ENCODE measurements around the gene TOP3B.

Gene TOP3B

GRCh38 chr22:21963286-21963685 is 19.3 kb downstream of the TOP3B start:
- DNase-seq (ENCODE audit: low spot score): no peak

DNA sequence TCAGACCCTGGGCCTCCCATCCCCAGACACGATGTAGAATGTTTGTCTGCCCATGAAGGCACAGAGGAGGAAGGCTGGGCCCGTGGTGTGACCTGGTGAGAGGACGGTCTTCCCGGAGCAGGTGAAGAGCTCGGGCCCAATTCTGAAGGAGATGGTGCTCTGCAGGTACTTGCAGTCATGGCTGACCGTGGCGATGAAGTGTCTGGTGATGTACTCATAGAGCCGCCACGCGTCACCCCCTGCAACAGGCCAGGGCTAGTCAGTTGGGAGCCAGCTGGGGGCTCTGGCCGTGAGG is 20.0 kb downstream of the TOP3B start:
- no peak for DNase-seq (ENCODE audit: low spot score)

DNA sequence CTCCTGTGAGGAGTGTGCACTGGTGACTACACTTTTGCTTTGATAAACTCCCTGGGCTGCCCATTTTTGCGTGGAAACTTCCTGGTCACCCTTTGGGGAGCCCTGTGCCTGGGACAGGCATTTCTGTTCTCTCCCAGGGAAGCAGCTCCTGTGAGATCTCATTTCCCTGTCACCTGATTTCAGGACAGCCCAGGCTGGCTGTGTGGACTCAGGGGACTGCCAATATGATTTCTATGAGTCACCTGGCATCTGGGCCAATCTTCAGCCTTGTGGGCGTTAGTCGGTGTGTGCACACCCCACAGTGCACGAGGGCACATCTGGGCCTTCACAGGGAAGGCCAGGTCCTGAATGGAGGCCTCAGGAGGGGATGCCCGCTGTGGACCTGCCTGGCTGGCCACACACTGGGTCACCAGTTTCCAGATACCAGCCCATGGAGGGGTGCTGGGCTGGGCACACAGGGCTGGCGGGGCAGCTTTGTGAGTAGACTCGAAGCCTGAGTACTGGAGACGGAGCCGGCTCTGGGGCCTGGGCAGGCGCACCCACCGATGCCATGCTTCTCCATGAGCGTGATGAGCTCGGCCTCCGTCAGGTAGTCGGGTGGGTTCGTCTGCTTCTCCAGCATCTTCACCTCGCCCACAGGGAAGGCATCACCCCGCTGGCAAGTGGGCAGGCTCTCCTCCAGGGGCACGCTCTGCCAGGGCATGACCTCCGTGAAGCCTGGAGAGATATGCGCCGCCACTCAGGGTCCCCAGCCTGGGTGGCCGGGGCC is 20.5 kb downstream of the TOP3B start:
- DNase-seq (ENCODE audit: low spot score): no peak

- no peak for DNase-seq (ENCODE audit: low spot score)
These were observed 21.3 kb downstream of the TOP3B start for GRCh38 chr22:21961127-21961867.

DNA sequence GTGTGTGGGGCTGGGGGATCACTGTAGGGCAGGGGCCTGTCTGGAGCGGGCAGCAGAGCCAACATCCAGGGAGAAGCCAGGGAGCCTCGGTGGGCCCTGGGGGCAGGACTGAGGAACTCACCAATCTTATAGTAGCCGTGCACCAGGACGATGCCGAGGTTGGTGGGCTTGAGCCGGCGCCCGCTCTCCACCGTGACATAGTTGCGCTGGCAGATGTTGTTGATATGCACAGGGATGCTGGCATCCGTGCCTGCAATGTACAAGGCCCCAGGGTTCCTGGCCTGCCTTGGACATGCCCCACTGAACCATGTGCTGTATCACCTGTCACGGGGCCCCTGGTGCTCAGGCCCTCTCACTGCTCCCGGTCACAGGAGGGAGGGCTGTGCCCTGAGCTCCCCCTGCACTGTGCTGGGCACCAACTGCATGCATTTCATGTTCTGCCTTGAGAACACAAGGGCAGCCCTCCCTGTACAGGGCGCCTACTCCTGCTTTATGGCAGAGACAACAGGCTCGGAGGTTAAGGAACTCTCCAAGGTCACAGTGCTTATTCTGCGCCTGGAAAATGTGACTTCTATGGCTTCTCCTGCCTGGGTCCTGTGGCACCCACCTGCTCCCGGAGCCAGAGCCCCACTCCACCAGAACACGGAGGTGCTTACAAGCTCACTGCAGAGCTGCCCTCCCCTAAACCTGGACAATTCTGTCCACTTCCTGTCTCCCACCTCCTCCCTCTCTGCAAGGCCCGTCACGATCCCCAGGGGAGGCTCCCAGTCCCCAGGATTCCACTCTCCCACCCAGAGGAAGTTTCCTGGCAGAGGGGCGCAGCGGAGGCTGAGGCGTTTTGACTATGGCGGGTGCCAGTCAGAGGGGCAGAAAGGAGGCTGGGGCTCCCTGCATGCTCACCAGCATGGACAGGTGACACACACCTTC is 22.1 kb downstream of the TOP3B start:
- no peak for DNase-seq (ENCODE audit: low spot score)

DNA sequence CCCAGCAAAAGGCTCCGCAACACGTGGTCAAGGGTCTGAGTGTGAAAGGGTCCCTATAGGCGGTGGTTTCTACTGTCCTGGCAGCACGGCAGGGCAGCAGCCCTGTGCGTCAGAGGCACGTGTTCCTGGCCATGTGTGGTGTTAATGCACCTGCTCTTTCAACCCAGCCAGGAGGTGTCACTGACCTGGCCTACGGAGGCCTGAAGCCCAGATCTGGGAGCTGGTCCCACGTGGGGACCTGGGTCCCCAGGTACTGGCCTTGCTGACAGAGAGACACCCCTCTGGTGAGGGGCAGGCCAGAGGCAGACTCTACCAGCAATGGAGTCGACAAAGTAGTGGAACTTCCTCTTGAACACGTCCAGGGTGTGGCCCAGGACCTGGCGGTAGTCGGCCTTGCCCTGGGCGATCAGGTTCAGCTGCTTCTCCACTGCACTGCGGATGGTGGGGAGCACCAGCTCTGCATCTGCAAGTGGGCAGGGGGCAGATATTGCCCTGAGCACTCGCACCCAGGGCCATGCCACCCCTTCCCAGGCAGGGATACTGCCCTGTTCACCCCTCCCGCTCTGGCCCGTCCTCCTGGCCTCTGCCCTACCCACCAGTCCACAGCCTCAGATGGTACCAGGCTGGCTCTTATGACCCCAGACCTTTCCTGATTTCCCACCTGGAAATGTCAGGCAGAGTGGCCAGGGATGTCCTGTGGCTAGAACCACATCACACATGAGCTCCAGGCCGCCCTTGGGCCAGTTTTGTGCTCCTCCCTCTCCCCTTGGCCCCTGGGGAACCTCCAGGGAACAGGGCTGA is 23.1 kb downstream of the TOP3B start:
- no peak for DNase-seq (ENCODE audit: low spot score)

- DNase-seq (ENCODE audit: low spot score): no peak
These were observed 24.0 kb downstream of the TOP3B start for GRCh38 chr22:21958360-21959273.

DNA sequence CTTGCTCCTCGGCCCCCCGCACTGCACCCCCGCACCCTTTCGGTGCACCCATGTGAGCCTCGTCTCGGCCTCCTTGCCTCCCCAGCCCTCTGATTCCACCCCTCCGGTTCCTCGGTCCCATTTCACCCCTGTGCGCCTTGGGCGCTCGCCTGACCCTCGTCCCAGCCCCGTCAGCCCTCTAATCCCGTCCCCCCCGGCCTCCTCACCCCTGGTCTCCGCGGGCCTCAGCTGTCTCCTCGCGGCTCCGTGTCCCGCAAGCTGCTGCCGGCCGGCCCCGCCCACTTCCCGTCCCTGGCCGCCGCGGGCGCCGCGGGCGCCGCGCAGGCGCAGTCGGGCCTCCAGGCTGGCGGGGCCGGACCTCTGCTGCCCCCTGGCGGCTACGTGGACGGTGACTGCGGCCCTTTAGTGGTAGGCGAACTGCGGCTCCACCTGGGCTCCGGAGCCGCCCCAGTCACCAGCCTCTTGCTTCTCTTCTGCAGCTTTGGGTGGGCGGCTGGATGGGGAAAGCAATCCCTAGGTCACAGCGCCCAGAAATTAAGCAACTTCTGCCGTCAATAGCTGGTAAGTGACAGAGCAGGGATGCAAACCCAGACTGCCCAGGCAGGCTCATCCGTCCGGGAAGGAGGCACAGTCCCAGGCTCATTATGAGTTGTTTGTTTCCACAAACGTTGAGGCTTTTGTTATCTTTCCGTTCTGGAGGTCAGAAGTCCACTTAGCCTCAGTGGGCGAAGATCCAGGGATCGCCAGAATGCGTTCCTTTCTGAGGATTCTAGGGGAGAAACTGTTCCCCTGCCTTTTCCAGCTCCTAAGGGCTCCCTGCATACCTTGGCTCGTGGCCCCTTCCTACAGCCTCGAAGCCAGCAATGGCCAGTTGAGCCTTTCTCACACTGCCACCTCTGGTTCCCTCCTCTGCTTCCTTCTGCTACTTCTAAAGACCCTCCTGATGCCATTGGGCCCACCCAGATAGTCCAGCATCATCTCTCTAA is 29.7 kb downstream of the TOP3B start, which contains the start of gene PPM1F:
PPM1F (minus strand) TSS at position 263 of the 986 bp plus-strand sequence. CDS start 6,800 bp downstream, outside the sequence.
- peak; percentile 95 for DNase-seq (ENCODE audit: low spot score)

DNA sequence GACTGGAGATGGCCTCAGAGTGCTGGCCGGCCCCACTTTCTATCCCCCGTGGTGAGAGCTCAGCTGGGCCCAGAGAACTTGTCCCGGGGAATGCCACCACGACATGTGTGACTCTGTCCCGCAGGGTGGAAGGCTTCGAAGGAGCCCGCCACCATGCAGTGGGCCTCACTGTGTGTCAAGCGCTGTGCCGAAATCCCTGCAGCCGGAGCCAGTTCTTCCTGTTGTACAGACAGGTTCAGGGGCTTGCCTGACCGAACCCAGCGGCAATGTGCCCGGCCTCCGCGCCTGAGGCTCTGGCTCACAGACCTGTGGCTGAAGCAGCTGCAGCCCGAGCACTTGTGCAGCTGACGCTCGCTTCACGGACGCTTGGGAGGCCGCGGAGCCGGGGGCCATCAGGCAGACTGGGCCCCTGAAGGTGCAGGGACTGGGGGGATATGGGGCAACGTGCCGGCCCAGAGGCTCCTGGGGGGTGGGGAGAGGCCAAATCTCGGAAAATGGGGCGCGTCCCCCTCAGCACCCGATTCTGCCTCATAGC is 30.6 kb downstream of the TOP3B start:
- DNase-seq (ENCODE audit: low spot score): peak; percentile 73

- DNase-seq (ENCODE audit: low spot score): no peak
These were observed 31.5 kb downstream of the TOP3B start for GRCh38 chr22:21951062-21951461.

GRCh38 chr22:21949948-21950347 is 32.6 kb downstream of the TOP3B start:
- no peak for DNase-seq (ENCODE audit: low spot score)

GRCh38 chr22:21949569-21949918 is 33.0 kb downstream of the TOP3B start:
- DNase-seq (ENCODE audit: low spot score): no peak

DNA sequence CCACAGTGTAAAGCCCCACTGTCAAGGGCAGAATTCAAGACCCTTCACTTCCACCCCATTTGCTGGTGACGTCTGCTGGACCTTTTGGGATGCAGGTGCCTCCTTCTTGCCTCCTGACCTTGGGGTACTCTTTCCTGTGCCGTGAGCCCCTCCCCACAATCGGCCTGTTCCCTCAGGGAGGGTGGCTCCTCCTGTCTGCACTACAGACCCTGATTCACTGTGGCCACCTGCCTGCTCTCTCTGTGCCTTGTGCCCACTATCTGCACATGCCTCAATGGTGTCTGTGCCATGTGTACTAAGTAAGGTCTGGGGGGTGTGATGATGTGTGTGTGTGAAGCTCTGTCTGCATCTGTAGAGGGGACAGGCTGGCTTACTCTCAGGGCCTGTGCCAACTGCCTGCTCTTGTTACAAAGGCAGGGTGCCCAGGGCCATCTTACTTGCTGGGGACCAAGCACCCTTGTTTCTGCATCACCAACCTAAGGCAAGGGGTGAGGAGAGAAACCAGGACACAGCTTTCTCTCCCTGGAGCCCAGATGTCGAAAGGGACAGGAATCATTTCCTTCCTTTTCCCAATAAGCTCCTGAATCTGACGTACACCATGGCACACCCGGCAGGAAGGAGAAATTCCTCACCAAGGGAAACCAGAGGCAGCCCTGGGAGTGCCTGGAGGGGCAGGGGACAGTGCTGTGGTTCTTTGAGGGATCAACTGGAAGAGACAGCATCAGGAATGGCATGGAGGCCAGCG is 33.6 kb downstream of the TOP3B start:
- no peak for DNase-seq (ENCODE audit: low spot score)

GRCh38 chr22:21948390-21948789 is 34.2 kb downstream of the TOP3B start:
- no peak for DNase-seq (ENCODE audit: low spot score)

- no peak for DNase-seq (ENCODE audit: low spot score)
These were observed 35.3 kb downstream of the TOP3B start for GRCh38 chr22:21947040-21948014.

DNA sequence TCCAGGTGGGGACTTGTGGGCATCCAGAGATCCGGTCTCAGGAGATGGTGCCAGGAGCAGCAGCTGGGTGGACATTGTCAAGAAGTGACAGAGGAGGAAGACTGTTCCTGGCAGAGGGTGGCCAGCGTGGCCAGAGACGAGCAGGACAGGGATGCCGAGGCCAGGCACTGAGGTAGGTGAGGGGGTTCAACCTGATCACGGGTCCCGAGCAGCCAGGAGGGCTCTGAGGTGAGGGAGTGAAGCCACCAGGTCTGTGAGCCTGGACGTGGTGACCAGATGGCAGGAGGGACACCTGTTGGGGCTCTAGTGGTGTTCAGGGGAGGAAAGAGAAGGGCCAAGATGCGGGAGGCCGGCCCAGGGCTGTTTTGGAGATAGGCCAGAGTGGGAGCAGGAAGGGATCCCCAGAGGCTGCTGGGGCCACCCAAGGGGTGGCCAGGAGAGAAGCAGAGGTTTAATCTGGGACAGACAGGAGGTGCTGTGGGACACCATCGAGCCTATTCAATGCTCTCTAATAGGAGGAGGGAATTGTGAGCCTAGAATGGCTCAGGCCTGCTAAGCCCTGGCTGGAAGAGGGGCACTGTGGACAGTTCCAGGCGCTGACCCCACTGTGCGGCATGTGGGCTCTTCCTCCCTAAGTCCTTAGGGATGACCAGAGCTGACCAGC is 36.2 kb downstream of the TOP3B start:
- DNase-seq (ENCODE audit: low spot score): no peak

Data from ecto neural progenitor cell (in vitro differentiated cells).